MM.1S (cell line): ENCODE measurements around the gene FBH1.

Experiments
- DNase-seq: peaks from one replicate; pipeline ENCODE4 v3.0.0-alpha.2; 2015
- H2AFZ ChIP-seq: fragments of 300-600 bp; sonication (generic); 2 replicates; pipeline ENCODE4 v1.6.0; 2016; ENCODE audit warnings: antibody characterized with exemption, low read length
- H3F3A ChIP-seq: fragments of 300-600 bp; sonication (generic); 2 replicates; pipeline ENCODE4 v1.6.1; 2016; ENCODE audit warnings: mild to moderate bottlenecking, antibody characterized with exemption, low read length, moderate library complexity, mixed read lengths; ENCODE audit not compliant: insufficient read depth
- H3K27ac ChIP-seq: fragments of 300-600 bp; sonication (generic); 2 replicates; pipeline ENCODE4 v1.5.1; 2016; ENCODE audit warnings: mild to moderate bottlenecking, low read length
- H3K27me3 ChIP-seq: fragments of 300-600 bp; sonication (generic); replicated peaks from 2 replicates; pipeline ENCODE4 v1.6.0; 2016; ENCODE audit warnings: low read length; ENCODE audit not compliant: insufficient read depth
- H3K36me3 ChIP-seq: fragments of 300-600 bp; sonication (generic); replicated peaks from 2 replicates; pipeline ENCODE4 v1.6.1; 2016; ENCODE audit warnings: mild to moderate bottlenecking, low read length, mixed read lengths; ENCODE audit not compliant: insufficient read depth
- H3K4me1 ChIP-seq: fragments of 300-600 bp; sonication (generic); 2 replicates; pipeline ENCODE4 v1.6.1; 2016; ENCODE audit warnings: low read length, mixed read lengths
- H3K4me2 ChIP-seq: fragments of 300-600 bp; sonication (generic); 2 replicates; pipeline ENCODE4 v1.6.0; 2016; ENCODE audit warnings: low read depth, low read length
- H3K4me3 ChIP-seq: fragments of 300-600 bp; sonication (generic); 2 replicates; pipeline ENCODE4 v1.5.1; 2016; ENCODE audit warnings: low read length, mixed read lengths
- H3K79me2 ChIP-seq: fragments of 300-600 bp; sonication (generic); 2 replicates; pipeline ENCODE4 v1.6.1; 2016; ENCODE audit warnings: mixed run types, low read length, mixed read lengths
- H3K9ac ChIP-seq: fragments of 300-600 bp; sonication (generic); 2 replicates; pipeline ENCODE4 v1.6.1; 2016; ENCODE audit warnings: low read length, mixed read lengths
- H3K9me2 ChIP-seq: fragments of 300-600 bp; sonication (generic); replicated peaks from 2 replicates; pipeline ENCODE4 v1.6.1; 2016; ENCODE audit warnings: mild to moderate bottlenecking, low read length, mixed read lengths; ENCODE audit not compliant: insufficient read depth
- H3K9me3 ChIP-seq: fragments of 300-600 bp; sonication (generic); replicated peaks from 2 replicates; pipeline ENCODE4 v1.6.1; 2016; ENCODE audit warnings: mild to moderate bottlenecking, low read length, mixed read lengths; ENCODE audit not compliant: insufficient read depth
- H4K20me1 ChIP-seq: fragments of 300-600 bp; sonication (generic); 2 replicates; pipeline ENCODE4 v1.6.1; 2016; ENCODE audit warnings: mild to moderate bottlenecking, low read length, moderate library complexity, mixed read lengths; ENCODE audit not compliant: insufficient read depth
- EZH2 ChIP-seq: fragments of 300-600 bp; sonication (generic); optimal IDR thresholded peaks from 2 replicates; pipeline ENCODE3; 2017; ENCODE audit warnings: low read depth, mild to moderate bottlenecking, antibody characterized with exemption, low read length, mixed read lengths
- EZH2phosphoT487 ChIP-seq: fragments of 300-600 bp; sonication (generic); IDR thresholded peaks from 2 replicates; pipeline ENCODE4 v1.6.1; 2018; ENCODE audit warnings: antibody characterized with exemption, low read length
- TF ChIP-seq, protein P1 (sequence below): fragments of 300-600 bp; sonication (generic); IDR thresholded peaks from 2 replicates; pipeline ENCODE4 v1.5.1; 2016; ENCODE audit warnings: antibody characterized with exemption, low read length, mixed read lengths

Gene FBH1

GRCh38 chr10:5913736-5914135, 23.7 kb downstream of the FBH1 start:
- no peak overlapping the region for H3K4me2 ChIP-seq
- TF ChIP-seq EZH2phosphoT487, result no peak
- TF ChIP-seq, protein P1, sequence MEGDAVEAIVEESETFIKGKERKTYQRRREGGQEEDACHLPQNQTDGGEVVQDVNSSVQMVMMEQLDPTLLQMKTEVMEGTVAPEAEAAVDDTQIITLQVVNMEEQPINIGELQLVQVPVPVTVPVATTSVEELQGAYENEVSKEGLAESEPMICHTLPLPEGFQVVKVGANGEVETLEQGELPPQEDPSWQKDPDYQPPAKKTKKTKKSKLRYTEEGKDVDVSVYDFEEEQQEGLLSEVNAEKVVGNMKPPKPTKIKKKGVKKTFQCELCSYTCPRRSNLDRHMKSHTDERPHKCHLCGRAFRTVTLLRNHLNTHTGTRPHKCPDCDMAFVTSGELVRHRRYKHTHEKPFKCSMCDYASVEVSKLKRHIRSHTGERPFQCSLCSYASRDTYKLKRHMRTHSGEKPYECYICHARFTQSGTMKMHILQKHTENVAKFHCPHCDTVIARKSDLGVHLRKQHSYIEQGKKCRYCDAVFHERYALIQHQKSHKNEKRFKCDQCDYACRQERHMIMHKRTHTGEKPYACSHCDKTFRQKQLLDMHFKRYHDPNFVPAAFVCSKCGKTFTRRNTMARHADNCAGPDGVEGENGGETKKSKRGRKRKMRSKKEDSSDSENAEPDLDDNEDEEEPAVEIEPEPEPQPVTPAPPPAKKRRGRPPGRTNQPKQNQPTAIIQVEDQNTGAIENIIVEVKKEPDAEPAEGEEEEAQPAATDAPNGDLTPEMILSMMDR, result no peak
- TF ChIP-seq EZH2, result no peak
- DNase-seq, result no peak

DNA sequence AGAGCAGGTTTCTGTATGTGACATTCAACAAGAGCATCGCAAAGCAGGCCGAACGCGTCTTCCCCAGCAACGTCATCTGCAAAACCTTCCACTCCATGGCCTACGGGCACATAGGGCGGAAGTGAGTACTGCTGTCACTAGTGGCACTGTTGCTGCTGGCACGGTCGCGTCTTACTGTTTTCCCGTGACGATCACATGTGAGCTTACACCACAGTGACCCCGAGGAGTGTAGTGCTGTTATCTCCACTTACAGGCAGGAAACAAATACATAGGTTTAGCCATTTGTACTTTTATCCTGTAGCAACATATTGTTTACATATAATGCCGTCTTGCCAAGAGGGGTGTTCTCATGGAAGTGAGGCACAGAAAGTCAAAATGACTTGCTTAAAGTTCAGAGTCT, 25.4 kb downstream of the FBH1 start:
- Histone ChIP-seq H4K20me1 (no peaks in the 10 kb centered on the region), H3K4me2 (no peak overlapping the region), H3K9me3 (no peaks in the 10 kb centered on the region), H3F3A (no peaks in the 10 kb centered on the region), H3K9me2 (no peaks in the 10 kb centered on the region), H3K4me1 (no peaks in the 10 kb centered on the region), H3K27me3 (no peaks in the 10 kb centered on the region), H3K27ac (no peak overlapping the region), H3K36me3 (peaks cover 35% of the 10 kb centered on the region), H3K4me3 (no peak overlapping the region), H3K9ac (no peak overlapping the region), H3K79me2 (peaks cover 23% of the 10 kb centered on the region), H2AFZ (no peak overlapping the region)
- DNase-seq, result no peak
- TF ChIP-seq EZH2phosphoT487 (no peak), EZH2 (no peak)
- TF ChIP-seq, protein P1, result no peak

More at GRCh38 chr10:5913736-5914135, 23.7 kb downstream of the FBH1 start:
- no peaks in the 10 kb centered on the region for H4K20me1 ChIP-seq
- no peak overlapping the region for H2AFZ ChIP-seq
- H3K9ac ChIP-seq, result no peak overlapping the region
- no peaks in the 10 kb centered on the region for H3F3A ChIP-seq
- no peaks in the 10 kb centered on the region for H3K9me3 ChIP-seq
- H3K36me3 ChIP-seq, result peaks cover 38% of the 10 kb centered on the region
- H3K27ac ChIP-seq, result no peak overlapping the region
- H3K27me3 ChIP-seq, result no peaks in the 10 kb centered on the region
- H3K4me1 ChIP-seq, result no peaks in the 10 kb centered on the region
- H3K79me2 ChIP-seq, result peaks cover 24% of the 10 kb centered on the region
- no peak overlapping the region for H3K4me3 ChIP-seq
- H3K9me2 ChIP-seq, result no peaks in the 10 kb centered on the region

GRCh38 chr10:5917305-5917704, 27.3 kb downstream of the FBH1 start:
- H3F3A ChIP-seq, result no peaks in the 10 kb centered on the region
- no peak overlapping the region for H2AFZ ChIP-seq
- no peak overlapping the region for H3K4me3 ChIP-seq
- H3K9me3 ChIP-seq, result no peaks in the 10 kb centered on the region
- no peak overlapping the region for H3K4me2 ChIP-seq
- no peaks in the 10 kb centered on the region for H3K27me3 ChIP-seq
- no peaks in the 10 kb centered on the region for H4K20me1 ChIP-seq
- H3K36me3 ChIP-seq, result peaks cover 50% of the 10 kb centered on the region
- H3K9me2 ChIP-seq, result no peaks in the 10 kb centered on the region
- no peak overlapping the region for H3K9ac ChIP-seq
- TF ChIP-seq, protein P1, result no peak
- no peak for TF ChIP-seq EZH2phosphoT487
- TF ChIP-seq EZH2, result no peak
- no peak overlapping the region for H3K27ac ChIP-seq
- no peak for DNase-seq
- no peaks in the 10 kb centered on the region for H3K4me1 ChIP-seq
- peaks cover 21% of the 10 kb centered on the region for H3K79me2 ChIP-seq
